ENCODE results near the gene NHLRC3.

DNA sequence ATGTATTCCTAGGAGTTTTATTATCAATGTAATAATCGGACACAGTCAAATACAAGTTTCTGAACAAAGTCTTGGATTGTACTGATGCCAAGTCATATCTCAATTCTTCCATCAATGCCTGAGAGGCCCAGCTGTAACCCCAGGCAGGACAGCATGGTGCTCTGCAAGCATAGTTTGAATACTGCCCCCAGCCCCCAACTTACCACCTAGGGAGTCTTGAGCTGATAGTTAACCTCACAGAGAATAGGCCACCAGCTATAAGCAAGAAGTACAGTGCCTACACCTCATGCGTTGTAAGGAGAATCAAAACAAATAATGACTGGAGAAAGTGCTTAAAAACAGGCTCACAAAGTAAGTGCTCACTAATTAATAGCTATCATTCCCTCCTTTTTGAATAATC is 3.1 kb upstream of the NHLRC3 start:
- no peak for TF ChIP-seq CTCF (IDR thresholded peaks at IDR 0.05; ENCODE audit: low read depth, low read length)
- TF ChIP-seq EZH2phosphoT487 (IDR thresholded peaks at IDR 0.05; ENCODE audit: low read depth) = no peak
